ENCODE data around the gene L3MBTL2. TPM values are rescaled to one million over a fixed set of nuclear protein-coding genes. Genes with fewer than 3 reads are reported as not detected.

Gene L3MBTL2
- total RNA-seq, 1 donor from 2014 or later, result 30.3 TPM

- Mint-ChIP-seq H3K27me3 (peaks cover 37% of the 10 kb centered on the region), H3K27ac (peak overlapping the region; percentile 62), H3K9me3 (ENCODE audit: low read depth) (no peaks in the 10 kb centered on the region), H3K36me3 (ENCODE audit: insufficient read depth) (no peaks in the 10 kb centered on the region), H3K4me3 (ENCODE audit: low read depth) (peak overlapping the region; percentile 77), H3K4me1 (ENCODE audit: low read depth) (peaks cover 8% of the 10 kb centered on the region)
- no peak for DNase-seq (ENCODE audit: low spot score, unreplicated experiment)
- TF ChIP-seq CTCF (IDR thresholded peaks at IDR 0.05; ENCODE audit: unreplicated experiment), result no peak
Measured at GRCh38 chr22:41198027-41198580, 7.0 kb upstream of the L3MBTL2 start.

- Mint-ChIP-seq H3K36me3 (ENCODE audit: insufficient read depth) (no peaks in the 10 kb centered on the region), H3K27ac (no peak overlapping the region), H3K4me3 (ENCODE audit: low read depth) (no peak overlapping the region), H3K4me1 (ENCODE audit: low read depth) (peaks cover 15% of the 10 kb centered on the region), H3K27me3 (peaks cover 29% of the 10 kb centered on the region), H3K9me3 (ENCODE audit: low read depth) (no peaks in the 10 kb centered on the region)
- no peak for DNase-seq (ENCODE audit: low spot score, unreplicated experiment)
- no peak for TF ChIP-seq CTCF (IDR thresholded peaks at IDR 0.05; ENCODE audit: unreplicated experiment)
Measured at GRCh38 chr22:41201141-41201540, 4.0 kb upstream of the L3MBTL2 start.

GRCh38 chr22:41203118-41203517, 2.0 kb upstream of the L3MBTL2 start:
- TF ChIP-seq CTCF (IDR thresholded peaks at IDR 0.05; ENCODE audit: unreplicated experiment), result no peak
- peaks cover 16% of the 10 kb centered on the region for H3K4me1 Mint-ChIP-seq (ENCODE audit: low read depth)
- H3K36me3 Mint-ChIP-seq (ENCODE audit: insufficient read depth), result no peaks in the 10 kb centered on the region
- H3K4me3 Mint-ChIP-seq (ENCODE audit: low read depth), result no peak overlapping the region
- DNase-seq (ENCODE audit: low spot score, unreplicated experiment), result no peak
- no peak overlapping the region for H3K27ac Mint-ChIP-seq
- peaks cover 19% of the 10 kb centered on the region for H3K27me3 Mint-ChIP-seq
- no peaks in the 10 kb centered on the region for H3K9me3 Mint-ChIP-seq (ENCODE audit: low read depth)

DNA sequence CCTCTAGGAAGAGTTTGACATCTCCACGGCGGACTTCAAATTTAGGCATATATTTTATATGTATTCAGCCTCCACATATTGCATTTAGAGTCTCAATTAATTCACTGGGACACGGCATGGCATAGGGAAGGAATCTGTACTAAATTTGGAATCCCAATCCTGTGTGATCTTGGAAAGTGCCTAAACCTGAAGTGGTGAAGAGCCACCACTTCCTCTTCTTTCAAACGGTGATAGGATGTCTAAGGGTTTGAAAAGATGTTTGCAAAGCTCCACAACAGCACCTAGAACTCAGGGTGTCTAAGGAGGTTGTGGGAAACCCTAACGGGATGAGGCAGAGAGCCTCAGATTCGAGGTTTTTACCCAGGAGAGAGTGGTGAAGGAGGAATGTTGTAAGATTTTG, 1.0 kb upstream of the L3MBTL2 start:
- no peak for DNase-seq (ENCODE audit: low spot score, unreplicated experiment)
- no peak overlapping the region for H3K27ac Mint-ChIP-seq
- no peak overlapping the region for H3K4me3 Mint-ChIP-seq (ENCODE audit: low read depth)

DNA sequence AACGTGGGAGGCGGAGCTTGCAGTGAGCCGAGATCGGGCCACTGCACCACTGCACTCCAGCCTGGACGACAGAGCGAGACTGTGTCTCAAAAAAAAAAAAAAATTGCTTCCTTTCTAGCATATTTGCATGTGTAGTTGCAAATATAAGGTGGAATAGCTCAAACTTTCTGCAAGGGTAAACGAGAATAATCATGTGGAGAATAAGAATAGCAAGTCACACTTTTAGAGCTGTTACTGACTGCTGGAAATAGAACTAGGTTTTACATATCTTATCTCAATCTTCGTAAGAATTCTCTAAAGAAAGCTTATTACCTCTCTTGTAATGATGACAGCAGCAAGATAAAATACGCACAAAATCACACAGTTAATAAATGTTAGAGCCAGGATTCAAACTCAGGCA, 1.6 kb downstream of the L3MBTL2 start:
- Mint-ChIP-seq H3K27me3 (peaks cover 2% of the 10 kb centered on the region), H3K4me3 (ENCODE audit: low read depth) (peak overlapping the region; percentile 56), H3K9me3 (ENCODE audit: low read depth) (no peaks in the 10 kb centered on the region), H3K4me1 (ENCODE audit: low read depth) (peaks cover 10% of the 10 kb centered on the region), H3K27ac (peak overlapping the region; percentile 52), H3K36me3 (ENCODE audit: insufficient read depth) (peaks cover 4% of the 10 kb centered on the region)
- no peak for TF ChIP-seq CTCF (IDR thresholded peaks at IDR 0.05; ENCODE audit: unreplicated experiment)
- no peak for DNase-seq (ENCODE audit: low spot score, unreplicated experiment)

More for the DNA sequence above, 1.0 kb upstream of the L3MBTL2 start:
- H3K27me3 Mint-ChIP-seq, result peaks cover 14% of the 10 kb centered on the region
- H3K9me3 Mint-ChIP-seq (ENCODE audit: low read depth), result no peaks in the 10 kb centered on the region
- peaks cover 14% of the 10 kb centered on the region for H3K4me1 Mint-ChIP-seq (ENCODE audit: low read depth)
- TF ChIP-seq CTCF (IDR thresholded peaks at IDR 0.05; ENCODE audit: unreplicated experiment), result no peak
- H3K36me3 Mint-ChIP-seq (ENCODE audit: insufficient read depth), result no peaks in the 10 kb centered on the region

All from progenitor cell of endocrine pancreas (in vitro differentiated cells).